Thyroid gland (tissue), 4 donors: Measurements from ENCODE around the gene PRSS3. TPM values are rescaled to one million over a fixed set of nuclear protein-coding genes. Genes with fewer than 3 reads are reported as not detected.
"Not testable (repeated sequence)": the region's sequence is repeated elsewhere in the genome, so short reads cannot be mapped to it uniquely, and the experiment has no call there.

ENCODE experiments used
- DNase-seq, 2 donors: peaks; one replicate each; pipeline ENCODE4 v3.0.0-alpha.2; 2019
- H3K27ac ChIP-seq, 3 donors: fragments of 200-600 bp; sonication (generic); 1 replicate in 2 of 3; 2 replicates in 1 of 3; pipeline ENCODE4 v1.5.1; 2016 to 2019; ENCODE audit warnings: mild to moderate bottlenecking in 1 of 3, moderate library complexity in 1 of 3
- H3K27me3 ChIP-seq: fragments of 200-600 bp; sonication (generic); one replicate; pipeline ENCODE4 v1.5.1; 2019
- H3K36me3 ChIP-seq, 2 donors: fragments of 200-600 bp; sonication (generic); one replicate each; pipeline ENCODE4 v1.5.1; 2016 to 2019
- H3K4me1 ChIP-seq, 2 donors: fragments of 200-600 bp; sonication (generic); one replicate each; pipeline ENCODE4 v1.5.1; 2017 to 2019
- H3K4me3 ChIP-seq, 3 donors: fragments of 200-600 bp; sonication (generic); replicated peaks in 1 of 3; 1 replicate in 2 of 3; 2 replicates in 1 of 3; pipeline ENCODE4 v1.5.1; 2016; ENCODE audit warnings: mild to moderate bottlenecking in 1 of 3
- H3K9me3 ChIP-seq: fragments of 200-600 bp; sonication (generic); one replicate; pipeline ENCODE4 v1.5.1; 2017
- POLR2A ChIP-seq, 2 donors: fragments of 450-650 bp; IDR thresholded peaks; one replicate each; pipeline ENCODE4 v1.6.1; 2017; ENCODE audit warnings: antibody characterized with exemption in 2 of 2, mild to moderate bottlenecking in 2 of 2, moderate library complexity in 1 of 2
- WGBS, 2 donors: methylation state at CpG; one replicate each; pipeline ENCODE4 v1.1.5; 2017; 5-methylcytosine and 5-hydroxymethylcytosine counted together
- intact Hi-C: fragments of 100-400 bp; cut with DNase I; formaldehyde crosslinking; loops from one replicate; pipeline ENCODE4 v1.15.1; 2023
- total RNA-seq, 4 donors: library from RNA; depleted of rRNA; stranded (reverse); fragments of >200 nt; gene quantifications; one replicate each; pipeline ENCODE4 v1.2.3, GENCODE V29; 2016
- TF ChIP-seq, protein P1 (sequence below), 6 experiments: fragments of 200-600 bp in 3 of 6; fragments of 450-650 bp in 3 of 6; sonication (generic) in 3 of 6; IDR thresholded peaks; one replicate each; pipeline ENCODE4 v1.5.1; 2016 to 2019; ENCODE audit warnings: antibody characterized with exemption in 6 of 6, mild to moderate bottlenecking in 2 of 6, inconsistent platforms in 1 of 6, moderate library complexity in 1 of 6

Gene PRSS3
- total RNA-seq, 4 donors from 2014 or later, result not detected

DNA sequence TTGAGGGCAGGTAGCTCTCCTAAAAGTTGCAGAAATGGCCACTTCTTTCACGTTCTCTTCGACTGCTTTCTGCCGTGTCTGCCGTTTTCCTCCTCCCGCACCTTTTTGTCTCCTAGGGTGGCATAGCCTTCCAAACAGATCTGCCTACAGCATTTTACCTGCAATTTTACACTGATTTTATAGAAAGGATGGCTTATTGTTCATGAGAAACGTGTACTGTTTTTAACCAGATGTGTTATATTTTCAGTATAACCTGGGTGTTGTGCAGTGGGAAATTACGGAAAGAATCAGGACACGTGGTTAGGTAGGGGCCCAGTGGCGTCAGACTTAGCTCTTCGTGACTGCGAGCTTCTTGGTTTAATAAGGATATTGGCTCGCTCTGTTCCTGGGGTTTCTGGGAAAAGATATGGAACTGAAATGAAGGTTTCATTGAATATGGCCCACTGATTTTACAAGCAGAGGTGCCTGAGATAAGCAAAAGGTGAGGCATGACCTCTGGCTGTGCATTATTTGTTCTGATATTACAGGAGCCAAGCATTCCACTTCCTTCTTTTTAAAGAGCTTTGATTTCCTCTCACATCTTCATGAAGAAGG lies 43.7 kb upstream of the PRSS3 start:
- no peak overlapping the region for H3K4me3 ChIP-seq
- H3K27me3 ChIP-seq, result no peaks in the 10 kb centered on the region
- WGBS, 2 donors, result 73 to 79% methylated on average over 12 of the region's 12 CpGs

DNA sequence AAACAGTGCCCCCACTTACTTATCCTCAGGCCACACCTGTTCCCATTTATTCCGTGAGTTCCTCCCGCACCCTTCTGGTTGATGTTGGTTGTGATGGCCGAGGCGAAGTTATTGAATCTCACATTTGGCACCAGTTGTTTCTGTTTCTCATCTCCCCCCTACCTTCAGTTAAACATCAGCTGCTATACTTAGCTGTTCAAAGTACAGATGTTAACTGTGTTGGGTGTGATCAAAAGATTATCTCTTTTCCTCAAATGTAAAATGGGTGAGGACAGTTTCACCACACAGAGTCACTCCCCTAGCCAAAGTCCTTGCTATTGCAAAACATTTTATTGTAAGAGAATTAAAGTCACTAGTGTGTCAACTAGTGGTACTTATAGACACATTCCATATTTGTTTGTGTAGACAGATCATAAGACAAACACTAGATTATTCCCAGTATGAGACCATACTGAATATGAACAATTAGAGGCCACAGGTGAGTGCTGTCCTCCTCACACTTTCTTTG lies 43.2 kb upstream of the PRSS3 start:
- no peak for DNase-seq
- H3K4me1 ChIP-seq, result peaks cover 7 to 10% of the 10 kb centered on the region in 2 donors
- intact Hi-C loops, result no loop called here
- 71 to 85% methylated on average over 4 of the region's 4 CpGs for WGBS, 2 donors
- no peaks in the 10 kb centered on the region for H3K36me3 ChIP-seq
- no peak overlapping the region for H3K4me3 ChIP-seq
- H3K27ac ChIP-seq, result no peak overlapping the region
- no peaks in the 10 kb centered on the region for H3K27me3 ChIP-seq
- H3K9me3 ChIP-seq, result no peaks in the 10 kb centered on the region
- TF ChIP-seq, protein P1, sequence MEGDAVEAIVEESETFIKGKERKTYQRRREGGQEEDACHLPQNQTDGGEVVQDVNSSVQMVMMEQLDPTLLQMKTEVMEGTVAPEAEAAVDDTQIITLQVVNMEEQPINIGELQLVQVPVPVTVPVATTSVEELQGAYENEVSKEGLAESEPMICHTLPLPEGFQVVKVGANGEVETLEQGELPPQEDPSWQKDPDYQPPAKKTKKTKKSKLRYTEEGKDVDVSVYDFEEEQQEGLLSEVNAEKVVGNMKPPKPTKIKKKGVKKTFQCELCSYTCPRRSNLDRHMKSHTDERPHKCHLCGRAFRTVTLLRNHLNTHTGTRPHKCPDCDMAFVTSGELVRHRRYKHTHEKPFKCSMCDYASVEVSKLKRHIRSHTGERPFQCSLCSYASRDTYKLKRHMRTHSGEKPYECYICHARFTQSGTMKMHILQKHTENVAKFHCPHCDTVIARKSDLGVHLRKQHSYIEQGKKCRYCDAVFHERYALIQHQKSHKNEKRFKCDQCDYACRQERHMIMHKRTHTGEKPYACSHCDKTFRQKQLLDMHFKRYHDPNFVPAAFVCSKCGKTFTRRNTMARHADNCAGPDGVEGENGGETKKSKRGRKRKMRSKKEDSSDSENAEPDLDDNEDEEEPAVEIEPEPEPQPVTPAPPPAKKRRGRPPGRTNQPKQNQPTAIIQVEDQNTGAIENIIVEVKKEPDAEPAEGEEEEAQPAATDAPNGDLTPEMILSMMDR (IDR thresholded peaks at IDR 0.05), result no peak

More for the DNA sequence above, 43.7 kb upstream of the PRSS3 start:
- intact Hi-C loops, result no loop called here
- no peaks in the 10 kb centered on the region for H3K36me3 ChIP-seq
- peaks cover 7 to 10% of the 10 kb centered on the region in 2 donors for H3K4me1 ChIP-seq
- no peak for DNase-seq
- H3K9me3 ChIP-seq, result no peaks in the 10 kb centered on the region
- H3K27ac ChIP-seq, result no peak overlapping the region
- TF ChIP-seq, protein P1 (IDR thresholded peaks at IDR 0.05), result no peak
- no peak for TF ChIP-seq POLR2A (IDR thresholded peaks at IDR 0.05)

DNA sequence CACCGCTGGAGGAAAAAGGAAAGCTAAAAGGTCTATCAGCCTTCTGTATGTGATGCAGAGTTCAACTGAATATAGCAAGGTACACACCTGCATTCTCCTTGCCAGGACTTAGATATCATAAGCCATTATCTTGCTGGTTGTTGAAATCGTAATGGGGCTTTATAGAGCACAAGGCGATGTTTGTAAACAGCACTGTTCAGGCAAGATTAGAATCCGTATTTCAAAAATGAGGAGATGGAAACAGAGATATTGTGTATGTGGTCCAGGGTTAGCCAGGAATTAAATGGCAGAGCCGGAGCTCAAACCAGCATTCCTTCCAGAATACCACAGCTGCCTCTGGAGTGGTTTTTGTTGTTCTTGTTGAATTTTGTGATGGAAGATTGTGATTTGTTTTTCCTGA lies 42.6 kb upstream of the PRSS3 start:
- H3K36me3 ChIP-seq, DNase-seq, H3K4me3 ChIP-seq, H3K27ac ChIP-seq, H3K9me3 ChIP-seq, H3K27me3 ChIP-seq, intact Hi-C loops: not testable (repeated sequence)
- peaks cover 7 to 10% of the 10 kb centered on the region in 2 donors for H3K4me1 ChIP-seq
- WGBS, 2 donors, result 85 to 88% methylated on average over 5 of the region's 5 CpGs

DNA sequence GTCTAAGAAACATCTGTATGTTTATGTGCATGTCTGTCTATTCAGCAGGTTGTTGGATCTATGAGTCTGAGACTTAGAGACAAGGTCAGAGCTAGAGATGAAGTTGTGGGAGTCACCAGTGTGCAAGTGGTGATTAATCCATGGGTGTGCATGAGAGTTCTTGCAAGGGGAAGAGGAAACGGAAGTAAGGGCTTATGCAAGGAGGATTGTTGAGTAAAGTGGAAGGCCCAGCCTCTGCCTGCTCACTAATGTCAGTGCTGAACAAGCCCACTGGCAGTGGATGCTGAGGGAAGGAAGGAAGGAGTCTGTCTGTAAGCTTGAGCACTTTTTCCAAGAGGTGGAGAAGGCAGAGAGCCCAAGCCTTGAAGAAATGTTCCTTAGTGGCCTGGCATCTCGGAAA lies 35.7 kb upstream of the PRSS3 start:
- DNase-seq, H3K4me1 ChIP-seq, H3K4me3 ChIP-seq, H3K27me3 ChIP-seq, H3K27ac ChIP-seq, H3K9me3 ChIP-seq, intact Hi-C loops, H3K36me3 ChIP-seq: not testable (repeated sequence)
- WGBS, 2 donors, result 90 to 92% methylated on average over 2 of the region's 2 CpGs

DNA sequence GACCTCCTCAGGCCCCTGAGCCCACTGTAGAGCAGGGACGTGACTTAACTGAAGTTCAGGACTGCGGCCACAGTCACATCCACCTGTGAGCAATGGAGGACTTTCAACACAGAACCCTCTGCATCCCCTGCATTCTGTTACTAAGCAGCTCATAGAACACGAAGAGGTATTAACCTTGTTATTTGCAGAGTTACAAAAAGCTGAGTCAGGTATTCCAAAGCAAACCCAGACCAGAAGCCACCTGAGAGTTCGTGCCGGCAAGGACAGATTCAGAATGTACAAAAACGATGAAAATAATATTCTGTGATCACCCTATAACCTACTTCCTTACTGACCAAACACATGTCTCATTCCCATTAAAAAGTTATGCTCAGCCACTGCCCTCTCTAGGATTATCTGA lies 33.0 kb upstream of the PRSS3 start:
- no peak for DNase-seq
- Histone ChIP-seq H3K9me3 (no peaks in the 10 kb centered on the region), H3K4me3 (no peak overlapping the region), H3K4me1 (no peaks in the 10 kb centered on the region), H3K36me3 (no peaks in the 10 kb centered on the region), H3K27me3 (no peaks in the 10 kb centered on the region), H3K27ac (no peak overlapping the region)
- no peak for TF ChIP-seq POLR2A (IDR thresholded peaks at IDR 0.05)
- TF ChIP-seq, protein P1 (IDR thresholded peaks at IDR 0.05), result no peak
- intact Hi-C loops, result no loop called here
- WGBS, 2 donors, result 82 to 86% methylated on average over 6 of the region's 6 CpGs

DNA sequence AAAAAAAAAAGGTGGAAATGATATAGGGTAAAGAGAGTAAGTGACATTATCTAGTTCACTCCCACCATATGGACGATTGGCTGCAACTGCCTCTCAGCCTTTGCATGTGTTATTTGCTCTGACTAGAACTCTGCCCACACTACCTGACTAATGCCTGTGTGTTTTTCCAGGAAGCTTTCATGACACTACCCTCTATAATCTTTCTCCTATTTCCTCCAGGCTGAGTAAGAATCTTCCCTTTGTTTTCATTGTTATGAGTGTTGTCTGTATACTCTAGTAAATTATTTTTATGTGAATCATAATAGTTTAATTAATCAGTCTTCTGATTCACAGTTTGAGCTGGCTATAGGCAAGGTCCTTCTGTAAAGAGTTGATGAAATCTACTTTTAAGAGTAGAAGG lies 31.7 kb upstream of the PRSS3 start:
- H3K4me1 ChIP-seq, H3K36me3 ChIP-seq, H3K4me3 ChIP-seq, H3K27ac ChIP-seq, DNase-seq, H3K9me3 ChIP-seq, intact Hi-C loops, H3K27me3 ChIP-seq: not testable (repeated sequence)
- 67 to 85% methylated on average over 1 of the region's 1 CpG for WGBS, 2 donors
